GM18526 (cell line): ENCODE measurements around the gene FOLR1.

ENCODE experiments used
- POLR2A ChIP-seq: IDR thresholded peaks from 3 replicates; pipeline ENCODE4 v1.6.1; 2011; ENCODE audit not compliant: insufficient read length; ENCODE audit errors: extremely low read depth

The FOLR1 gene

DNA sequence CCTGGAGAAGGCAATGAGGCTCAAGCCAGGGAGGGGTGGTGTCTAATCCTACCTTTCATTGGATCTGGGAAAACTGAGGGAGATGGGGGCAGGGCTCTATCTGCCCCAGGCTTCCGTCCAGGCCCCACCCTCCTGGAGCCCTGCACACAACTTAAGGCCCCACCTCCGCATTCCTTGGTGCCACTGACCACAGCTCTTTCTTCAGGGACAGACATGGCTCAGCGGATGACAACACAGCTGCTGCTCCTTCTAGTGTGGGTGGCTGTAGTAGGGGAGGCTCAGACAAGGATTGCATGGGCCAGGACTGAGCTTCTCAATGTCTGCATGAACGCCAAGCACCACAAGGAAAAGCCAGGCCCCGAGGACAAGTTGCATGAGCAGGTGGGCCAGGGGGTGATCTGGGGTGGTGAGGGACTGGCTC lies at the start of gene FOLR1:
TSS of gene FOLR1 (plus strand) at position 180 of the 421 bp plus-strand sequence. CDS start at position 214, 34 bp downstream.
- TF ChIP-seq POLR2A, result no peak

DNA sequence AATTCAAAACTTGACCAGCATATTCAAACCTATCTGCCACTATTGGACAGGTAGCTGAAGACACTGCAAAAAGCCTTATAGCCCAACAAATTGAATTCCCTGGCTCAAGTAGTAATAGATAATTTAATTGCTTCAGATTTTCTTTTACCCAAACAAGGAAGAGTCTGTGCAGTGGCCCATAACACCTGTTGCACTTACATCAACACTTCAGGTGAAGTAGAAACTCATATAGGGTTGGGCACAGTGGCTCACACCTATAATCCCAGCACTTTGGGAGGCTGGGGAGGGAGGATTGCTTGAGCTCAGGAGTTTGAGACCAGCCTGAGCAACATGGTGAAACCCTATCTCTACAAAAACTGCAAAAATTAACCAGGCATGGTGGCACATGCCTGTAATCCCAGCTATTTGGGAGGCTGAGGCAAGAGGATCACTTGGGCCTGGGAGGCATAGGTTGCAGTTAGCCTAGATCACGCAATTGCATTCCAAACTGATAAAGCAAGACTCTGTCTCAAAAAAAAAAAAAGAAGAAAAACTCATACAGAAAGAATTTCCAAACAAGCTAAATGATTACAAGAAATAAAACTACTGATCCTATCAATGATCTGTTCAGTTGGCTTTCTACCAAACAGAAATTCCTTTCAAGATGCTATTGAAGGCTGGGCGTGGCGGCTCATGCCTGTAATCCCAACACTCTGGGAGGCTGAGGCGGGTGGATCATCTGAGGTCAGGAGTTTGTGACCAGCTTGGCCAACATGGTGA lies 47.0 kb upstream of the FOLR1 start:
- no peak for TF ChIP-seq POLR2A

DNA sequence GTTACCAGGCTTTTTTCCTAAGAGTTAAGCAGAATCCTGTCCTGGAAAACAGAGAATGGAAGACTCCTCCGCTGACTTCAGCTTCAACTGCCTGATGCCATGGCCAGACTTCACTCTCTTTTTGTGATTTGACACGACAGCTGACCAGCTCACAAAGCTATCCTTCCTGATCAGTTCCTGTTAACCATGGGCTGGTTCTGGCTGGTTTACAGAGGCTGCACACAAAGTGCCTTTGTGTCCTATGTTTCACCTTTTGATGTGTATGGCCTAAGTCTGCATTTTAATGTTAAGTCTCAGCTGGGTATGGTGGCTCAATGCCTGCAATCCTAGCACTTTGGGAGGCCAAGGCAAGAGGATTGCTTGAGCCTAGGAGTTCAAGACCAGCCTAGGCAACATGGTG lies 45.3 kb upstream of the FOLR1 start:
- no peak for TF ChIP-seq POLR2A

DNA sequence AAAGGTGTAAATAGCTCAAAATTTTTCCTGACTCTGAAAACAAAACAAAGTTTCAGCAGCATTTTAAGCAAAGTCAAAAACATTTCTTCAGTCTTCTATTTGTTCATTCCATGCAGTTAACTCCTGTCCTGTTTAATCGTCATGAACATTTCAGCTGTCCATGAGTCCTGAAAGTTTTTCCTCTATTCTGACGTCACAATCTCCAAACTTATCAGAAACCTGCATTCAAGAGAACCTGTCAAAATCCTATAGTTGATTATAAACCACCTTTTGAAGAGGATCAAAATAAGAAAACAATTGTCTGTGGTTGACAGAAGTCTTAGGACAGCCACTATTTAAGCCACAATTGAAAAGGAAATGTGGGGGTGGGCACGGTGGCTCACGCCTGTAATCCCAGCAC lies 41.1 kb upstream of the FOLR1 start:
- no peak for TF ChIP-seq POLR2A

DNA sequence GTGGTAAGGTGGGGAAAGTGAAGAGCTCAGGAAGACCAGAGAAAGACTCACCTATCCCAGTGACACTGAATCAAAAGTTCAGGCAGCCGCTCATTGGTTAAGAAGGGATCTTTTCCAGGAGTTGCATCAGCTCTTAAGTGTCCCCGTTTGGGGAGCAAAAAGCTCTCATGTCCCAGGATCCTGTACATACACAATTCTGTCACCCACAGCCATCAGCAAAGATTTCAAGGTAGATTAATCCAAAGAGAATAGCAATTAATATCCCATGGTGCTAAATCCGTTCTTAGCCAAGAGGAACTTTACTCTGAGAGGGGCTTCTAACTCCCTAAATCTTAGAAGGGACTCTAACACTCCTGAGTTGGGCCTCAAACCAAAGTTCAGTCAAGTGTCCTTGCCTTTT lies 37.1 kb upstream of the FOLR1 start:
- no peak for TF ChIP-seq POLR2A

DNA sequence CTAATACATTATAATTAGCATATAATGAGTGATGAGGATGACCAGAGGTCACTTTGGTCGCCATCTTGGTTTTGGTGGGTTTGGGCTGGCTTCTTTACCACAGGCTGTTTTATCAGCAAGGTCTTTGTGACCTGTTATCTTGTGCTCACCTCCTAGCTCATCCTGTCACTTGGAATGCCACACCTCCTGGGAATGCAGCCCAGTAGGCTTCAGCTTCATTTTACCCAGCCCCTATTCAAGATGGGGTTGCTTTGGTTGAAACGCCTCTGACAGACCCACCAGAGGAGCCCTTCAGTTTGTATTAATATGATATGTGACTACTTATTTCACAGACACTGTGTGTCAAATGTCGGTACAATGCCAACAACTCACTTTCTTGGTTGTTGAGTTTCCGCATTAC lies 36.2 kb upstream of the FOLR1 start:
- no peak for TF ChIP-seq POLR2A

DNA sequence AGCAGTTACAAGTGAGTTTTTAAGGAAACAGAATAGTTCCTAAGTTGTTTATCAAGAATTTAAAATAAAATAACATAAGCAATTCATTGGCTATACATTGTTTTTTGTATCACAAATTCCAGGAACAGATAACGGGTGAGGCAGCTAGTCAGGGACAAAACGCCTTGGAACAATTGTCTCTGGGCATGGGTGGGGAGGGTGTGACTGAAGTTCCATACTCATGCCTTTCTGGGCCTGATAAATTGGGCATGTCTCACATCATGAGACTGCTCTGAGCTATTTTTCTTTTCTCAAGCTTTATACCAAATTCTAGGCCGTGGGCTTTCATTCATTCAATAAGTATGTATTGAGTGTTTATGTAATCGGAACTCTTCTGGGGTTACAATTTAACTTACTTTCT lies 34.8 kb upstream of the FOLR1 start:
- no peak for TF ChIP-seq POLR2A

DNA sequence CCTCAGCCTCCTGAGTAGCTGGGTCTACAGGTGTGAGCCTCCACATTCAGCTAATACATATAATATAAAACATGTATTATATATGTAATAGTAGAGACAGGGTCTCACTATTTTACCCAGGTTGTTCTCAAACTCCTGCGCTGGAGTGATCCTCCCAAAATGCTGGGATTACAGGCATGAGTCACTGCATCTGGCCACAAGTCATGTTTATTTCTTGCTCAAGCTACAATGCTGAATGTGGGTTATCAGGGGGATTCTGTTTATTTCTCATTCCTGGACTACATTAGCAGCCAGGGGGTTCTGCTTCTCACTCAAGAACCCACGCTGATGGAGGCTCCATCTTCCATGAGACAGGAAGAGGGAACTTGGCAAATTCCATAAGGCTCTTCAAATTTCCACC lies 31.6 kb upstream of the FOLR1 start:
- TF ChIP-seq POLR2A, result no peak

DNA sequence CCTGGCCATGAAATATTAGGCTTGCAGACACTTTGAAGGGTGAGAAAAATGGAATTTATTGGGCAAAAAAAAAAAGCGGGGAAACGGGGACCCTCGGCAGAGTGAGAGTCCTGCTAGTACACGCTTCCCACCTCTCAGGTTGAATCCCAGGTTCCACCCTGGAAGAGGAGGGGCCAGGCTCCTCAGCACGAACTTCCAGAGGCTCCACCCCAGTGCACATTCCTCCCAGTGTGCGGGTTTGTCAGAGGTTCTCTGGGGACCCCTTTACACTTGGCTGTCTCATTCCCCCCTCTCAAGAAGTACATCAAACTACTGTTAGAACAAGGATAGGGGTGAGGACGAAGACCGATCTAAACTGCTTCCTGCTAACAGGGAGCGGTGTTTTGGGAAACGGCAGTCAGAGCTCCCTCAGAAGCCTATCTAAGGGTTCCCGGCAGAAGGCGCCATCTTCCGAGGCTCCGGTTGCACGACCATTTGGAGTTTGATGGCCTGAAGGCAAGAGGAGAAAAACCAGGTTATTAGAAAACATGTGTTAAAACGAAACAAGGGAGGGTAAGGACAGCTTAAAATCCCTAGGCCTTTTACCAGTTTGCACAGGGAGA lies 28.9 kb upstream of the FOLR1 start:
- TF ChIP-seq POLR2A, result no peak

DNA sequence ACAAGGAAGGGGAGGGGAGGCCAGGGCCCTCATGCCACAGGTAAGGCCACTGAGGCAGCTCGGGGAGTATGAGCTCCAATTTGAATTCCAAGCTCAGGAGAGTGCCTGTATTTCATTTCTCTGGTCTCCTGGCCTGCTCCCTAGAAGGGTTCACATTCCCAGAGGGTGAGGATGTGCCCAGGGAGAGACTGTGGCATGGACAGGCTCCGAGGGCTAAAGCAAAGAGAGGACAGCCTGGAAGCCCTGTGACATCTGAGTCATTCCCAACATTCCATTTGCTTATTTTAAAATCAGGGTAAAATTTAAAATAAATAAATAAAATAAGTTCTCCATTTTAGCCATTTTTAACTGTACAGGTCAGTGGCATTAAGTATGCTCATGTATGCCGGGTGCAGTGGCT lies 18.6 kb upstream of the FOLR1 start:
- TF ChIP-seq POLR2A, result no peak

DNA sequence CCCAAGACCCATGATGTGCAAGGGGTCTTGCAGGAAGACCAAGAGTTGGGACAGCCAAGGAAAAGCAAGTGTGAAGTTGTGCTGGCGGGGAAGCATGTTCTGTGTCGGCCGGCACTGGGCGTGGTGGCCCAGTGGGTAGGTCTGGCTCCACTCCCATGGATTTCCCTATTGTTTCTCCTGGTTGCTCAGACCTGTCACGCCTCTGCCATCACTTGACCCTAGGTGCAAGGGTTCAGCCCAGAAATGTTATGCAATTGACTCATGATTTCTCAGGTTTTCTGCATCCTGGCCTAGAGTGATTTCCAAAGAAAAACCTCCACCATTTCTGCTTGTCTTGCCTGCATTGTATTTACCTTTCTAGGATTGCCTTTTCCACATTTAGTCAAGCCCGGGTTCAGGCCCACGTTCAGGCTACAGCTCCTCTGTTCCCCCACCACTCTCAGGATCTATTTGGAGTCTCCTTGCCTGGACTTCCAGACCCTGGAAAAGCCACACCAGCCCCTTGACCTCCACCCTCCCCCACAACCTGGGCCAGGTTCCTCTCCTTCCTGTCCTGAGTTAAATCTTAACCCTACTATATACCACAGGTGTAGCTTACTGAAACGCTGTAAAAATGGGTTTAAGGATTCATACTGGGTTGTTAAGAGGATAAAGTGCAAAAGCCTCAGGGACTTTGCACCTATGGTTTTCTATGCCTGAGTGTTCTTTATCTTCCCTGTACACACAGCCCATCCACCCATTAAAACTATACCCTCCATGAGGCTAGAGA lies 17.5 kb upstream of the FOLR1 start:
- TF ChIP-seq POLR2A, result no peak

DNA sequence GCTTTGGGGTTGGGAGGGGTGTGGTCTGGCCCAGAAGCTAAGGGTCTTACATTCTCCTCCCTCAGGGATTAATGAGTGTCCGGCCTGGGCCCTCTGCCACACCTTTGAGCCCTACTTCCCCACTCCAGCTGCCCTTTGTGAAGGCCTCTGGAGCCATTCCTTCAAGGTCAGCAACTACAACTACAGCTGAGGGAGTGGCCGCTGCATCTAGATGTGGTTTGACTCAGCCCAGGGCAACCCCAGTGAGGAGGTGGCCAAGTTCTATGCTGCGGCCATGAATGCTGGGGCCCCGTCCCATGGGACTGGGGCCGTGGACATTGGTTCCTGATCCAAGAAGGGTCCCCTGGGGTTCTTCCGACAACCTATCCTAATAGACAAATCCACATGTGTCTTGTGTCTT lies 14.3 kb upstream of the FOLR1 start:
- no peak for TF ChIP-seq POLR2A

DNA sequence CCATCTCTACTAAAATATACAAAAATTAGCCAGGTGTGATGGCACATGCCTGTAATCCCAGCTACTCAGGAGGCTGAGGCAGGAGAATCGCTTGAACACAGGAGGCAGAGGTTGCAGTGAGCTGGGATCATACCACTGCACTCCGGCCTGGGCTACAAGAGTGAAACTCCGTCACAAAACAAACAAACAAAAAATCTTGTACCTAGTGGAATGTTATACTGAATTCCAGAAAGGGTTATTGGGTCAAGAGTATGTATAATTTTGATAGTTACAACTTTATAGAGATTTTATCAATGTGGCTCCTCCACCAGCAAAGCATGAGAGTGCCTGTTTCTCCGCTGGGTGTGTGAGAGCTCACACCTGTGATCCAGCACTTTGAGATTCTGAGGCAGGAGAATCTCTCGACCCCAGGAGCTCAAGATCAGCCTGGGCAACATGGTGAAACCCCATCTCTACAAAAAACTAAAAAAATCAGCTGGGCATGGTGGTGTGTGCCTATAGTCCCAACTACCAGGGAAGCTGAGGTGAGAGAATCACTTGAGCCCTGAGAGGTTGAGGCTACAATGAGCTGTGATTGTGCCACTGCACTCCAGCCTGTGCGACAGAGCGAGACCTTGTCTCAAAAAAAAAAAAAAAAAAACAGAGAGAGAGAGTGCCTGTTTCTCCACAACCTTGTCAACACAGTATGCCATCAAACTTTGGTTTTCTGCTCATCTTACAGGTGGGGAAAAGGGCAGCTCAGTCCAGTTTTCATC lies 12.7 kb upstream of the FOLR1 start:
- no peak for TF ChIP-seq POLR2A

DNA sequence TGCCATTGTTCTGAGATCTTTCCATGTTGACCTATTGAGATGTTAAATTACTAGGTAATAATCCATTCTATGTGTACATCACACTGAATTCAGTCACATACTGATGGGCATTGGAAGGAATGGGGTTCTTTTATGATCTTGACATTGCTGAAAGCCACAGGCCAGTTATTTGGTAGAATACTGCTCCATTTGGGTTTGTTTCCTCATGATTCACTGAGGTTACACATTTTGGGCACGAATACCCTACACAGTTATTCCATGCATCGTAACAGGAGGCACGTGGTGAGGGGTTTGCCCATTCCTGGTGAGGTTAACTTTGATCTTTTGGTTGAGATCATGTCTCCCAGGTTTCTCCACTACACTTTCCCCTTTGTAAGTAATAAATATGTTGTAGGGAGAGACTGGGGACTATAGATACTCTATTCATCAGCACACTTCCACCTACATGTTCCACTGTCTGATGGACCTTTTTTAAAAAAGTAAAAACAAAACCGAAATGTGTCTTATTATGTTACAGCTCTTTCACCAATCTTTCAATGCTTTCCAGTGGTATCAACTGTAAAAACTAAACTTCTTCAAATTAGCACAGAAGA lies 12.0 kb upstream of the FOLR1 start:
- no peak for TF ChIP-seq POLR2A

DNA sequence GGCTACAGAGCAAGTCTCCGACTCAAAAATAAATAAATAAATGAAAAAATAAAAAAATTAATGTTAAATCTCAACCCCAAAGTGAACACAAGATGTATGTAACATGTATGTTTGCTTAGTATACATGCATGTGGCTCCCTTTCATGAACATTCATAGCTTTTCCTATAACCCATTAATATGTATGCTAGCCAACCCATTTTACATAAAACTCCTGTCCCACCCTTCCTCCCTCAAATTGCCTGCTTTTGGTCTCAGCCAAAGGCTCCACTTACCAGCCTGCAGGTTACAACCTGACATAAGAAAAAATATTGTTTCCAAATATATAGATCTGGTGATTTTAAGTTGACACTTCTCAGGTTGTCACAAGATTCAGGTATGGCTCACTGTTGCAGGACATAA lies 3.7 kb upstream of the FOLR1 start:
- no peak for TF ChIP-seq POLR2A
